ENCODE results near the gene UPK3BL2.
"Not testable (repeated sequence)": the region's sequence is repeated elsewhere in the genome, so short reads cannot be mapped to it uniquely, and the experiment has no call there.

The UPK3BL2 gene

DNA sequence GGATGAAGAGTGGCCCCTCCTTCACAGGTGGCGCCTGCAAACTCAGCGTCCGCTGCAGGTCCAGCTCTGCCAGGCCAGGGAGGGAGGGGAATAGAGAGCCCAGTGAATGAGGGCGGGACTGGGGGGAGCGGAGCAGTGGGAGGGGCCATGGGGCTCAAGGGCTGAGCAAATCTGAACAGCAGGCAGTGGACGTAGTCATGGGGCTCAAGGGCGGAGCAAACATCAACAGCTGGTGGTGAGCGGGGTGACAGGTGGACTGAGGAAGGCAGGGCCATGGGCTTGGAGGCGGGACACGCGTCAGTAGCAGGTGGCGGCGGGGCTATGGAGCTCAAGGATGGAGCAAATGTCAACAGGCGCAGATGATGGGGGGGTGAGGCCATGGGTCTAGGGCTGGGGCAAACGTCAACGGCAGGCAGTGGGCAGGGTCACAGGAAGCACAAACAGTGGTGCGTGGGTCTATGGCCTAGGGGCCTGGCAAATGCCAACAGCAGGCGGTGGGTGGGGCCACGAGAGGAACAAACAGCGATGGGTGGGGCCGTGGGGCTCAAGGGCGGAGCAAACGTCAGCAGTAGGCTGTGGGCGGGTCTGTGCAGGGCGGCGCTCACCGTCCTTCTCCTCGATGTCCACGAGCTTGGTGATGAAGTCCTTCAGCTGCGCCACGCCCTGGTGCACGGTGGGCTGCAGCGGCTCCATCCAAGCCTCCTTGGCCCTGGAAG, 50.1 kb downstream of the UPK3BL2 start:
- DNase-seq (ENCODE audit: low spot score): not testable (repeated sequence)

DNA sequence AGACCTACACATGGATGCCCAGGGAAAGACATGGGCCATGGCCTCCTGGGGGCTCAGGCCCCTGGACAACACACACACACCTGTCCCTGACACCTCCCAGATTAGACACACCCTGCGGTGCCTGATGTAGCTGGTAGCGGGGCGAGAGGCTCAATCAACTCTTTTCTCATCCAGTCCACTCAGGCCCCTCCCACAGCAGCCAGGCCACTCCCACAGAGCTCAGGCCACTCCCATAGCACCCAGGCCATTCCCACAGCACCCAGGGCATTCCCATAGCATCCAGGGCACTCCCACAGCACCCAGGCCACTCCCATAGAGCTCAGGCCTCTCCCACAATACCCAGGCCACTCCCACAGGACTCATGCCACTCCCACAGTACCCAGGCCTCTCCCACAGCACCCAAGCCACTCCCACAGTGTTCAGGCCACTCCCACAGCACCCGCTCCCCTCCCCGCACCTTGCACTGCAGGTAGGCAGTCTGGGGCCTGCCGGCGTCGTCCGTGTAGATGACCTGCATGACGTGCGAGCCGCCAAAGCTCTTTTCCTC, 52.9 kb downstream of the UPK3BL2 start:
- not testable (repeated sequence) for DNase-seq (ENCODE audit: low spot score)
